Astrocyte (in vitro differentiated cells and primary cell): Measurements from ENCODE around the gene ATRIP.

Experiments used
- EZH2 ChIP-seq: IDR thresholded peaks from 2 replicates; pipeline ENCODE4 v1.6.1; 2012; ENCODE audit warnings: mild to moderate bottlenecking, low read length, inconsistent platforms; ENCODE audit not compliant: insufficient read depth
- TF ChIP-seq, protein P1 (sequence below): IDR thresholded peaks from 2 replicates; pipeline ENCODE4 v1.5.1; 2011; ENCODE audit warnings: low read depth, mild to moderate bottlenecking, inconsistent platforms, low read length, moderate library complexity; ENCODE audit not compliant: insufficient read depth

DNA sequence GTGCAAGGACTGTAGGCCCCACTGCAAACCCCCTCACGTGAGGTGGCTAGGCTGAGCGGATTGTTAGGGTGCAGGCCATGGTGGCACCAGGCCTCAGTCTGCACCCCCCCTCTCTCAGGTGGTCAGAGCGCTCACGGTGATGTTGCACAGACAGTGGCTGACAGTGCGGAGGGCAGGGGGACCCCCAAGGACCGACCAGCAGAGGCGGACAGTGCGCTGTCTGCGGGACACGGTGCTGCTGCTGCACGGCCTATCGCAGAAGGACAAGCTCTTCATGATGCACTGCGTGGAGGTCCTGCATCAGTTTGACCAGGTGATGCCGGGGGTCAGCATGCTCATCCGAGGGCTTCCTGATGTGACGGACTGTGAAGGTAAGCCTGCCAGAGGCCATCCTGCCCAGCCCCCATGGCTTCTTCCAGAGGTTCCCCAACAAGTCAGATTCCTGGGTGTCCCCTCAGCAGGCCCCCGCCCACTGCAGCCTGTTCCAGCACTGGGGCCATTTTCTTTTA, 18.2 kb downstream of the ATRIP start:
- TF ChIP-seq, protein P1, sequence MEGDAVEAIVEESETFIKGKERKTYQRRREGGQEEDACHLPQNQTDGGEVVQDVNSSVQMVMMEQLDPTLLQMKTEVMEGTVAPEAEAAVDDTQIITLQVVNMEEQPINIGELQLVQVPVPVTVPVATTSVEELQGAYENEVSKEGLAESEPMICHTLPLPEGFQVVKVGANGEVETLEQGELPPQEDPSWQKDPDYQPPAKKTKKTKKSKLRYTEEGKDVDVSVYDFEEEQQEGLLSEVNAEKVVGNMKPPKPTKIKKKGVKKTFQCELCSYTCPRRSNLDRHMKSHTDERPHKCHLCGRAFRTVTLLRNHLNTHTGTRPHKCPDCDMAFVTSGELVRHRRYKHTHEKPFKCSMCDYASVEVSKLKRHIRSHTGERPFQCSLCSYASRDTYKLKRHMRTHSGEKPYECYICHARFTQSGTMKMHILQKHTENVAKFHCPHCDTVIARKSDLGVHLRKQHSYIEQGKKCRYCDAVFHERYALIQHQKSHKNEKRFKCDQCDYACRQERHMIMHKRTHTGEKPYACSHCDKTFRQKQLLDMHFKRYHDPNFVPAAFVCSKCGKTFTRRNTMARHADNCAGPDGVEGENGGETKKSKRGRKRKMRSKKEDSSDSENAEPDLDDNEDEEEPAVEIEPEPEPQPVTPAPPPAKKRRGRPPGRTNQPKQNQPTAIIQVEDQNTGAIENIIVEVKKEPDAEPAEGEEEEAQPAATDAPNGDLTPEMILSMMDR = no peak
- TF ChIP-seq EZH2 = no peak
